ENCODE data around the gene IRX5. TPM values are rescaled to one million over a fixed set of nuclear protein-coding genes. Genes with fewer than 3 reads are reported as not detected.
A peak's percentile ranks its signal among the peaks of the same experiment; 100 is the strongest.

The IRX5 gene
- total RNA-seq, 1 donor from 2014 or later = 0.34 TPM

DNA sequence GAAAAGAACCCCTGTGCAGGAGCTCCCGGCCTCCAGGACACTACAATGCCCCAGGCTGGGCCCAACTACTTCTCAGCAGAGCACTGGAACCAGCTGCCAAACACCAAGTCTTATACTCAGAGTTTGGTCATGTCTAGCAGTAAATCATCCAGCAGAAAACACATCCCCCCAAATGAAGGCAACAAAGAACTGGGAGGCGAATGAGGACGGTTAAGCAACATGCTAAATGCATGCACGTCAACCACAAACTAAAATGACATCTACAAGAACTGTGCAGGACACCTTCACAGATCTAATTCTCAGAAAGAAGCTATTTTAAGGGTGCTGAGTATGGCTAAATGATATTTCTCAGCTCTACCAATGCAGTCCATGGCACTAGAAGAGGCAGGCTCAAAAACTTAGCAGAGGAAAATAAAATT is 7.6 kb upstream of the IRX5 start:
- peaks cover 4% of the 10 kb centered on the region for H3K36me3 Mint-ChIP-seq (ENCODE audit: low read depth)
- H3K27ac Mint-ChIP-seq = no peak overlapping the region
- H3K9me3 Mint-ChIP-seq = peaks cover 7% of the 10 kb centered on the region
- H3K27me3 Mint-ChIP-seq (ENCODE audit: low read depth) = peaks cover 48% of the 10 kb centered on the region
- peaks cover 10% of the 10 kb centered on the region for H3K4me1 Mint-ChIP-seq (ENCODE audit: low read depth)
- DNase-seq (ENCODE audit: low spot score) = no peak
- intact Hi-C loops (cut with micrococcal nuclease) = loop anchor here (10.0 kb wide), 2 partner anchors 548 to 1178 kb away; no protein-coding TSS in a partner anchor
- no peak overlapping the region for H3K4me3 Mint-ChIP-seq (ENCODE audit: low read depth)

DNA sequence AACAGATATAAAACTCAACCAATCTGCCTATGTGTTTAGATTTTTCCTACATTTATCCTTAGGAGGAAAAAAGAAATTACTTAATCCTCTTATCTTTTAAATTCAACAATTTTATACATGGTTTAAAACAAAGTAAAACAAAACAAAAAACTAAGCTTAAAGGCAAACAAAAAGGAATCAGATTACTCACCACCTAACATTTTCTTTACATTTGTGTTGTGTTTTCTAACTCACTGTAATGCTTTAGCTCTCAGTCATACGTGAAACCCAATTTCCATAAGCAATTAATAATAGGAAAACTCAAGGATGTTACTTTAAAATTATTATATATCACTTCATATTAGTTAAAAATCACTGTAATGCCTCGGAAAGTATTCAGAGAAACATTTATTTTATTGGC is 6.7 kb upstream of the IRX5 start:
- Mint-ChIP-seq H3K9me3 (peaks cover 8% of the 10 kb centered on the region), H3K27me3 (ENCODE audit: low read depth) (peaks cover 52% of the 10 kb centered on the region), H3K4me3 (ENCODE audit: low read depth) (no peak overlapping the region), H3K27ac (no peak overlapping the region), H3K4me1 (ENCODE audit: low read depth) (peaks cover 11% of the 10 kb centered on the region), H3K36me3 (ENCODE audit: low read depth) (peaks cover 4% of the 10 kb centered on the region)
- DNase-seq (ENCODE audit: low spot score) = no peak
- intact Hi-C loops (cut with micrococcal nuclease) = loop anchor here (10.0 kb wide), 2 partner anchors 549 to 1179 kb away; no protein-coding TSS in a partner anchor

DNA sequence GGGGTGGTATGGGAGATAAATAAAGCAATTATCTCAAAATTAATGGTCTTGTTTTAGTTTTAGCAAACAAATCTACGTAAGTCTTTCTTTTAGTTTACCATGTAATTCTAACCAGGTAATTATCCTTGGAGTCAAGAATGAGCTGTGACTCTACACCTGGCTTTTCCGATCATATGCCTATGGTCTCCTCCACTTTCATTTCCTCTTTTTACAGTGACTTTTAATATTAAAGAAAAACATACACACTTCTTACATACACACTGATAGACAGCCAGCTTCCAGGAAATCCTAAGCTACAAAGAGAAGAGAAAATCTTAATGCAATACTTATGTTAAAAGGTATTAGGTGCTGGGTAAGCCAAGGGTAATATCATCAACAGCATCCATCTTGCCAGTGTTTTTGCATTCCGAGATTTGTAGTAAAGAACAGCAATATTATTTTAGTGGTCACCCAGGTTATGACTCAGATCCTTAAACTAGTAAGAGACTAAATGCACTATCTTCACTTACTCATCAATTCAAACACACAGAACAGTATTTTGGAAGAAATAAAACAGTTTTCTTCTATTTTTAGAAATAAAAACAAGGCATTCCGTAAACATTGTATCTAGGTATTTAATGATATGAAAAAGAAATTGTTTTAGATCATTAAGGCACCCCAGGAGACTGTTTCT is 4.4 kb upstream of the IRX5 start:
- no peak overlapping the region for H3K4me3 Mint-ChIP-seq (ENCODE audit: low read depth)
- no peak for DNase-seq (ENCODE audit: low spot score)
- H3K4me1 Mint-ChIP-seq (ENCODE audit: low read depth) = peaks cover 20% of the 10 kb centered on the region
- H3K9me3 Mint-ChIP-seq = peaks cover 13% of the 10 kb centered on the region
- intact Hi-C loops (cut with micrococcal nuclease) = loop anchor here (5.0 to 10.0 kb wide), 5 partner anchors 552 to 1794 kb away; no protein-coding TSS in a partner anchor
- peaks cover 66% of the 10 kb centered on the region for H3K27me3 Mint-ChIP-seq (ENCODE audit: low read depth)
- peaks cover 8% of the 10 kb centered on the region for H3K36me3 Mint-ChIP-seq (ENCODE audit: low read depth)
- H3K27ac Mint-ChIP-seq = no peak overlapping the region

DNA sequence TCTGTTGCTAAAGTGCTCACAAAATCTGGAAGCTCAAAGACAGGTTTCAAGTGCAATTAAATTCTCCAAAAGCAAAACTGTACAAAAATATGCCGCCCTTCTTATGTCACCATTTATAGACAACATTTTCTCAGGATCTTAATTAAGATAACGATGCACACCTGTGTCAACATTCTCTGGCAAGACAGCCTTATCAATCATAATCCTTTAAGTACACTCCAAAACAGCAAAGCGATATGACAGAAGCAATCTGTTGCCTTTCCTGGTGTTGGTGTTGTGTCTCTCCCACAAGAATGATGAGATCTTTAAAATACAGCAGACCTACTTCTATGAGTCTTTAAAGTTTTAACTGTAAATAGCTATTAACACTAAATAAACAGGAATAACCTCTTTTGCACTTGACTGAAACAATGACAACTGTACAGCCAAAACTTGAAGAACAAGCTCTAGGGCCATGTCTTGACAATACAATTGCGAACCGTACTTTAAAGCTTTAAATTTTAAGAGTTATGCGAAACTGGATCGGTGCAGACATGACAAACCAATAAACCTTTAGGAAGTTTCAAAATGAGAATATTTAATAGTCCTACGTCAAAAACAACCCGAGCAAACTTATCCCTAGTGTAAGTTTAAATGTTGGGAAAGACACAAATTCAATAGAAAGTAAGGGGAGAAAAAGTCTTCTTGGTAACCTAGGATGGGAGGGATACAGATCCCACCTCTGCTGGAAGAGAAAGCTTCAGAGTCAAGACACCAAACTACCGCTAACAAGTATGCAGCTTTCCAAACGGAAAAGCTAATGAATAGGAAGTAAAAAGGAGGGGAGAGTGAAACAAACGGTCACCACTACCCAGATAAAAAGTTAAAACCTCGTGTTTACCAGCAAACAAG is 3.3 kb upstream of the IRX5 start:
- Mint-ChIP-seq H3K27ac (no peak overlapping the region), H3K27me3 (ENCODE audit: low read depth) (peaks cover 69% of the 10 kb centered on the region), H3K4me1 (ENCODE audit: low read depth) (peaks cover 23% of the 10 kb centered on the region), H3K4me3 (ENCODE audit: low read depth) (peak overlapping the region; percentile 82), H3K9me3 (peaks cover 13% of the 10 kb centered on the region), H3K36me3 (ENCODE audit: low read depth) (peaks cover 12% of the 10 kb centered on the region)
- intact Hi-C loops (cut with micrococcal nuclease) = loop anchor here (5.0 to 10.0 kb wide), 5 partner anchors 553 to 1795 kb away; no protein-coding TSS in a partner anchor
- no peak for DNase-seq (ENCODE audit: low spot score)

DNA sequence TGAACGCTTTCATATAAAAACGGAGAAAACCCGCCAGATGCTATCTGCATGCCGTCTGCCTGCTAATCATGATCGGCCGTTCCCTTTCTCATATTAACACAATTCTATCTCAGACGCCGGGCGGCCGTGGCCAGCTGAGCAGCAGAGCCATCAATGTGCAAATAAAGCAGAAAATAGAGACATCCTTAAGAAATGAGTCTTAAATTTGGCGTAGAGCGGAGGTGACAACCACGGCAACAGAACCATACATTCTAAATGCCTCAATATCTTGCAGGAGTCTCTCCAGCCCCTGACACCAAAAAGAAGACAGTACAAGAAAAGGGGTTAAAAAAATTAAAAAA is 2.7 kb upstream of the IRX5 start:
- Mint-ChIP-seq H3K36me3 (ENCODE audit: low read depth) (peaks cover 15% of the 10 kb centered on the region), H3K4me1 (ENCODE audit: low read depth) (peaks cover 23% of the 10 kb centered on the region), H3K27ac (peak overlapping the region; percentile 69), H3K27me3 (ENCODE audit: low read depth) (peaks cover 69% of the 10 kb centered on the region), H3K9me3 (peaks cover 13% of the 10 kb centered on the region), H3K4me3 (ENCODE audit: low read depth) (peak overlapping the region; percentile 82)
- intact Hi-C loops (cut with micrococcal nuclease) = loop anchor here (5.0 to 10.0 kb wide), 5 partner anchors 553 to 1796 kb away; no protein-coding TSS in a partner anchor
- DNase-seq (ENCODE audit: low spot score) = no peak

DNA sequence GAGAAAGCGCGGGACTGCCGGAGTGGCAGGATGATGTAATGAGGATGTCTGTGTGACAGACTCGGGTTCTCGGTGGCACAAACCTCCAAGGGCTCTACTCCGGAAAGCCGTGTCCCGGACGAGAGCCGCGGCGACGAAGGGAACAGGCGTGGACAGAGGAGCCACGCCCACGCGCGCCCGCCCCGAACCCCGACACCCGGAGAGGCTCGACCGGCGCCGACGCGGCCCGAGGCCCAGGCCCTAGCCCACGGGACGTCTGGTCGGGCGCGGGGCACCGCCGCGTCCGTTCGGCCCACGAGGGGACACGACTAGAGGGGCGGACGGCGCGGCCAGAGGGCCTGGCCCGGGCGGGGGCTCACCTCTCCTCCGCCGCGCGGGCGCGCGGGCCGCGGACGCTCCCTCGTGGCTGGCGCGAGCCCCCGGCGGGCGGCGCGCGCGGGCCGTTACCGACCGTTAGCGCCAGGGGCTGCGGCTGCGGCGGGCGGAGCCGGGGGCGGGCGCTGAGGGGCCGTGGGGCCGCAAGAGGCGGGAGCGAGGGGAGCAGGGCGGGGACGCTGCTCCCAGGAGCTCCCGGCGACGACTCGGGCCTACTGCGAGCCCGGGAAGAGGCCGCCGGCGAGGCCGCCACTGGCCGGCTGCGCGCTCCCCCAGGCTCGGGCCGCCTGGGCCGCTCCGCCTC is 2.1 kb upstream of the IRX5 start:
- Mint-ChIP-seq H3K9me3 (peaks cover 14% of the 10 kb centered on the region), H3K27ac (peak overlapping the region; percentile 69), H3K4me3 (ENCODE audit: low read depth) (peak overlapping the region; percentile 90), H3K4me1 (ENCODE audit: low read depth) (peaks cover 23% of the 10 kb centered on the region), H3K36me3 (ENCODE audit: low read depth) (peaks cover 16% of the 10 kb centered on the region), H3K27me3 (ENCODE audit: low read depth) (peaks cover 67% of the 10 kb centered on the region)
- peak; percentile 30 for DNase-seq (ENCODE audit: low spot score)
- intact Hi-C loops (cut with micrococcal nuclease) = loop anchor here (5.0 to 10.0 kb wide), 5 partner anchors 554 to 1796 kb away; no protein-coding TSS in a partner anchor

DNA sequence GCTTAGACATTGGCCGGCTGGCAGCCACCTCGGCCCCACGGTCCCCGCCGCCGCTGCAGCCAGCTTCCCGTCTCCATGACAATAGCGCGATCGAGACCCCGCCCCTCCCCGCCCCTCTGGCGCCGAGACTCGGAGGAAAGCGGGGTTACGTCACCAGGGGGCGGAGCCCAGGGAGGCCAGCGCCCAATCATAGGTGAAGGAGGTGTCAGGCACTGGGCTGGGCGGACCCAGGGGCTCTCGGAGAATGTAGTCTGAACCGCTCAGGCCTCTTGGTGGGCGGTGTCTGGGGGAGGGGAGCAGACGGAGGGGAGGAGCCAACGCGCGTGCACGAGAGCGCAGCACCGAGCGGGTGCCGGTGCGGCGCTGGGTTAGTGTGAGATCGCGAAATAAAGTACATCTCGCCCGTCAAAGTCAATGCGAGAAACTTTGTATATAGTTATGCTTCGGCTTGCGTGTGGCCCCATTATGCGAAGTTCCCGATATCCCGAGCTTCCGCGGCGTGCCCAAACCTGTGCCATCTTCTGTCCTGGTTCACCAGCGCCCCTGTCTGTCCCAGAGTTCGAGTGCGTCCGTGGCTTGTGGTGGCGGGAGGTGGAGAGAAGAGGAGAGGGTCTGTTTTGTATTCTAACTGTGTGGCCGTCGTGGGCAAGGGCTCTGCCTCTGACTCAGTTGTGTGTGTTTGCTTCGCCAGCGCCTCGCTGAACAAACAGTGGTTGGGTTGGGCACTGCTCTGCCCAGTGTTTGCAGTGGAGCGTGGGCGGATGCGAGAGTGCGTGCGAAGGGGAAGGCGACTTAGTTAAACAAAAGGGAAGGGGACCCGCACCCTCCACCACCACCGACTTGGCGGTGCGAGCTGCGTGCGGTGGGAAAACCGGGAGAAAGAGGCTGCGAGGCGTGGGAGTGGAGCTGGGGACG is 1.3 kb upstream of the IRX5 start:
- H3K9me3 Mint-ChIP-seq = peaks cover 17% of the 10 kb centered on the region
- H3K27ac Mint-ChIP-seq = peak overlapping the region; percentile 77
- peaks cover 70% of the 10 kb centered on the region for H3K27me3 Mint-ChIP-seq (ENCODE audit: low read depth)
- H3K4me3 Mint-ChIP-seq (ENCODE audit: low read depth) = peak overlapping the region; percentile 90
- H3K4me1 Mint-ChIP-seq (ENCODE audit: low read depth) = peaks cover 23% of the 10 kb centered on the region
- peak; percentile 94 for DNase-seq (ENCODE audit: low spot score)
- intact Hi-C loops (cut with micrococcal nuclease) = loop anchor here (5.0 to 10.0 kb wide), 7 partner anchors 555 to 1797 kb away; no protein-coding TSS in a partner anchor
- peaks cover 19% of the 10 kb centered on the region for H3K36me3 Mint-ChIP-seq (ENCODE audit: low read depth)

DNA sequence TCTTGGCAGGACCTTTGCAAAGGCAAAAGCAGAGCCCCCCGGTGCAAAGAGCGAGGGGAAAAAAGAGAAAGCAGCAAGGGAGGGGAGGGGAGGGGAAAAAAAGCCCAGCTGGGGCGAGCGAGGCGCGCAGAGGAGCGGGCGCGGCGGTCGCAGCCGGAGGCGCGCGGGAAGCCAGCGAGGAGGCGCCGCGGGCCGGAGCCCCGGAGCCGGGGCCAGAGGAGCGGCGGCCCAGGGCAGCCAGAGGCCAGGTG is 129 bp downstream of the IRX5 start:
- H3K4me3 Mint-ChIP-seq (ENCODE audit: low read depth) = peak overlapping the region; percentile 90
- no peak for DNase-seq (ENCODE audit: low spot score)
- H3K27me3 Mint-ChIP-seq (ENCODE audit: low read depth) = peaks cover 74% of the 10 kb centered on the region
- peaks cover 23% of the 10 kb centered on the region for H3K4me1 Mint-ChIP-seq (ENCODE audit: low read depth)
- intact Hi-C loops (cut with micrococcal nuclease) = loop anchor here (10.0 kb wide), 2 partner anchors 1156 to 1376 kb away; no protein-coding TSS in a partner anchor
- peak overlapping the region; percentile 77 for H3K27ac Mint-ChIP-seq
- peaks cover 17% of the 10 kb centered on the region for H3K9me3 Mint-ChIP-seq
- peaks cover 19% of the 10 kb centered on the region for H3K36me3 Mint-ChIP-seq (ENCODE audit: low read depth)

DNA sequence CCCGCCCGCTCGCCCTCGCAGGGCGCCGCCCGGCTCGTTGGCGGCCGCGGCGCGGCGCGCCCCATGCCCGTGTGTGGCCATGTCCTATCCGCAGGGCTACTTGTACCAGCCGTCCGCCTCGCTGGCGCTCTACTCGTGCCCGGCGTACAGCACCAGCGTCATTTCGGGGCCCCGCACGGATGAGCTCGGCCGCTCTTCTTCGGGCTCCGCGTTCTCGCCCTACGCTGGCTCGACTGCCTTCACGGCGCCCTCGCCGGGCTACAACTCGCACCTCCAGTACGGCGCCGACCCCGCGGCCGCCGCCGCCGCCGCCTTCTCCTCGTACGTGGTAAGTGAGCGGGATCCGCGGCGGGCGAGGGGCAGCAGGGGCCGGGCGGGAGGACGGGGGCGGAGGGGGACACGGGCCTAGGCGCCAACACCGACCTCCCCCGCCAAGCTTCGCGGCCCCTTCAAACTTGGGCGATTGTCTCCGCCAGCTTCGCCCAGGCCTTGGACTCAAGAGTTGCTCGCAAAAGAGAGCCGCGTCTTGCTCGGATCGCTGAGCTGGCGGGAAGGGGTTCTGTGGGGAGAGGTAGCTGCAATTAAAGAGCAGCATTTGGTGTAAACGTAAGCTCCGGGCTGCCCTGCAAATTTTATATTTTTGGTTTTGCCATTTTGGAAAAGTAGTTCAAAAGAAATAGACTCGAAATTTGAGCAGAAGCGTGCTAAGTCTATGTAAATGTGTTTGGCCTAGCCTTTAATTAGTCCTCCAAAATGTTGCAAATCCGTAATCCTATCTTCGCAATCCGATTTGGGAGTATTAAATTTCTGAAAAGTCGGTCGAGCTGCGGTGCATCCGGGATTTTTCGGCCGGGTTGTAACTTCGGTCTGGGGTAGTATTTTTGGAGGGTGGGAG is 702 bp downstream of the IRX5 start:
- H3K4me3 Mint-ChIP-seq (ENCODE audit: low read depth) = peak overlapping the region; percentile 51
- H3K27ac Mint-ChIP-seq = peak overlapping the region; percentile 61
- peaks cover 24% of the 10 kb centered on the region for H3K4me1 Mint-ChIP-seq (ENCODE audit: low read depth)
- intact Hi-C loops (cut with micrococcal nuclease) = loop anchor here (10.0 kb wide), 2 partner anchors 1157 to 1377 kb away; no protein-coding TSS in a partner anchor
- peaks cover 73% of the 10 kb centered on the region for H3K27me3 Mint-ChIP-seq (ENCODE audit: low read depth)
- H3K9me3 Mint-ChIP-seq = peaks cover 17% of the 10 kb centered on the region
- DNase-seq (ENCODE audit: low spot score) = peak; percentile 19
- peaks cover 19% of the 10 kb centered on the region for H3K36me3 Mint-ChIP-seq (ENCODE audit: low read depth)

DNA sequence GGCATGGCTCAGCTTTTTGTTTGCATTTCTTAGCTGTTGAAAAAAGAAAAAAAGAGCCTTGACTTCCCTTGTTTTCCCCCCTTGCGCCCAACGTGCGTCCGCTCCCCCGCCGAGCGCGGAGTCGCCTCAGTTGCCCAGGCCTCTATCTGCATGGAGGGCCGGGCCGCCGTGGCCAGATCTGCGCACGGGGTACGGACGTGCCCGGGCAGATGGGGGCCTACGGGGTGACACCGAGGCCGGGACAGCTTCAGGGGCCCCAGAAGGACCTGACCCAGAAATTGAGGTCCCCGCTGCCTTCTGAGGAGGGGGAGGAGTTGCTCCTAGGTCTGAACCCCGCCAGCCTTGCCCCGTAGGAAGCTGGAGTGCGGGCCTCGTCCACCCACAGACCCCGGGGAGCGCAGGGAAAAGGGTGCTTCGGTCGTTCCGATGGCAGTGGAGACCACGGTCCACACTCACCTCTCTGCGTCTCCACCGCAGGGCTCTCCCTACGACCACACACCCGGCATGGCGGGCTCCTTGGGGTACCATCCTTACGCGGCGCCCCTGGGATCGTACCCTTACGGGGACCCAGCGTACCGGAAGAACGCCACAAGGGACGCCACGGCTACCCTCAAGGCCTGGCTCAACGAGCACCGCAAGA is 1.5 kb downstream of the IRX5 start:
- H3K4me1 Mint-ChIP-seq (ENCODE audit: low read depth) = peaks cover 26% of the 10 kb centered on the region
- DNase-seq (ENCODE audit: low spot score) = no peak
- H3K36me3 Mint-ChIP-seq (ENCODE audit: low read depth) = peaks cover 19% of the 10 kb centered on the region
- H3K4me3 Mint-ChIP-seq (ENCODE audit: low read depth) = peak overlapping the region; percentile 51
- intact Hi-C loops (cut with micrococcal nuclease) = loop anchor here (10.0 kb wide), 2 partner anchors 1157 to 1377 kb away; no protein-coding TSS in a partner anchor
- H3K9me3 Mint-ChIP-seq = peaks cover 17% of the 10 kb centered on the region
- peaks cover 73% of the 10 kb centered on the region for H3K27me3 Mint-ChIP-seq (ENCODE audit: low read depth)
- H3K27ac Mint-ChIP-seq = peak overlapping the region; percentile 28

Data from activated T-helper 2 cell treated with anti-CD3 and anti-CD28 coated beads, Interferon-gamma antibody, Interleukin-2, Interleukin-4, amounts not matched to agents 10 μg/mL and 5 μg/mL and 100 μg/mL, durations not matched to agents 14 hours and 24 hours and 36 hours (primary cell).